HCT116 (cell line): Measurements from ENCODE around the gene LRRFIP1. TPM values are rescaled to one million over a fixed set of nuclear protein-coding genes. Genes with fewer than 3 reads are reported as not detected.

ENCODE experiments used
- ATAC-seq: fragments of 200-7000 bp; cut with Tn5 transposase; 2 replicates; pipeline ENCODE4 v1.9.1; 2020; ENCODE audit warnings: mild to moderate bottlenecking, moderate library complexity
- BruUV-seq: library from RNA; stranded (reverse); fragments of 400-500 nt; replicated peaks from 2 replicates; lab custom pipeline; 2021; lab: Mats Ljungman, UMichigan
- CTCF ChIA-PET: fragments of 300-600 bp; sonication (Branson Sonifier 250); formaldehyde crosslinking; loops from one replicate; lab custom pipeline; 2021; ENCODE audit warnings: antibody characterized with exemption; lab: Charles Lee
- POLR2A ChIA-PET: fragments of 300-600, 350-600 bp; sonication (Branson Sonifier 250); formaldehyde crosslinking; loops from one replicate; lab custom pipeline; 2021; ENCODE audit warnings: antibody characterized with exemption; lab: Charles Lee
- RAD21 ChIA-PET, 2 experiments: fragments of 300-600 bp; sonication (Branson Sonifier 250); formaldehyde crosslinking; loops; one replicate each; lab custom pipeline; 2023; ENCODE audit warnings: low total read pairs in 2 of 2; ENCODE audit not compliant: uncharacterized antibody in 2 of 2, unreplicated experiment in 2 of 2, low non-redundant PET in 1 of 2; lab: Charles Lee
- DNase-seq: peaks from one replicate; pipeline ENCODE4 v3.0.0-alpha.2; 2010; ENCODE audit warnings: low read depth, low spot score
- H2AFZ ChIP-seq: fragments of 200-600 bp; shearing (Covaris generic), sonication (generic); 2 replicates; pipeline ENCODE4 v1.6.1; 2017; ENCODE audit warnings: low read depth, mixed run types, mixed read lengths, antibody characterized with exemption, low read length; ENCODE audit not compliant: poor library complexity, severe bottlenecking
- H3K27ac ChIP-seq: 2 replicates; pipeline ENCODE4 v1.5.1; 2012; ENCODE audit warnings: low read depth, low read length
- H3K27me3 ChIP-seq: fragments of 200-600 bp; sonication (generic); 2 replicates; pipeline ENCODE4 v1.6.1; 2016; ENCODE audit warnings: mixed run types, low read length, mixed read lengths; ENCODE audit not compliant: insufficient read depth
- H3K36me3 ChIP-seq, 2 experiments: fragments of 200-500 bp in 1 of 2; fragments of 200-600 bp in 1 of 2; sonication (Bioruptor generic) in 1 of 2; sonication (generic) in 1 of 2; 2 replicates each; pipeline versions ENCODE4 v1.5.1 to v1.6.1; 2014 to 2016; ENCODE audit warnings: low read length in 2 of 2, inconsistent platforms in 1 of 2, mixed read lengths in 1 of 2, mixed run types in 1 of 2; ENCODE audit not compliant: insufficient read depth in 2 of 2, control insufficient read depth in 1 of 2
- H3K4me1 ChIP-seq, 2 experiments: fragments of 200-600 bp in 1 of 2; sonication (generic) in 1 of 2; 2 replicates each; pipeline versions ENCODE4 v1.5.1 to v1.6.1; 2012 to 2017; ENCODE audit warnings: low read length in 2 of 2, inconsistent platforms in 1 of 2, mild to moderate bottlenecking in 1 of 2, mixed read lengths in 1 of 2, mixed run types in 1 of 2, moderate library complexity in 1 of 2; ENCODE audit not compliant: insufficient read depth in 2 of 2, control insufficient read depth in 1 of 2
- H3K4me2 ChIP-seq: fragments of 200-600 bp; sonication (generic); 2 replicates; pipeline ENCODE4 v1.6.1; 2017; ENCODE audit warnings: mixed run types, low read length, mixed read lengths
- H3K4me3 ChIP-seq, 2 experiments: fragments of 200-600 bp in 1 of 2; sonication (generic) in 1 of 2; replicated peaks in 1 of 2; 2 replicates each; pipeline ENCODE4 v1.5.1; 2011 to 2016; ENCODE audit warnings: low read length in 2 of 2, control low read depth in 1 of 2, low read depth in 1 of 2, mild to moderate bottlenecking in 1 of 2, mixed read lengths in 1 of 2, mixed run types in 1 of 2
- H3K79me2 ChIP-seq: fragments of 200-600 bp; sonication (generic); 2 replicates; pipeline ENCODE4 v1.6.1; 2017; ENCODE audit warnings: mild to moderate bottlenecking, mixed run types, low read length, moderate library complexity, mixed read lengths; ENCODE audit not compliant: insufficient read depth
- H3K9ac ChIP-seq: fragments of 200-600 bp; sonication (generic); 2 replicates; pipeline ENCODE4 v1.6.1; 2016; ENCODE audit warnings: low read length, mixed read lengths
- H3K9me2 ChIP-seq: fragments of 200-600 bp; sonication (generic), shearing (Covaris generic); 2 replicates; pipeline ENCODE4 v1.6.1; 2017; ENCODE audit warnings: mixed run types, mild to moderate bottlenecking, moderate library complexity; ENCODE audit not compliant: insufficient read depth
- H3K9me3 ChIP-seq, 2 experiments: fragments of 200-500 bp in 1 of 2; fragments of 200-600 bp in 1 of 2; sonication (Bioruptor generic) in 1 of 2; sonication (generic) in 1 of 2; 2 replicates each; pipeline ENCODE4 v1.6.1; 2014 to 2017; ENCODE audit warnings: low read length in 2 of 2, mixed read lengths in 2 of 2, inconsistent platforms in 1 of 2, low read depth in 1 of 2, mild to moderate bottlenecking in 1 of 2, mixed run types in 1 of 2, moderate library complexity in 1 of 2; ENCODE audit not compliant: control insufficient read depth in 1 of 2, insufficient read depth in 1 of 2
- H4K20me1 ChIP-seq: fragments of 200-600 bp; sonication (generic), shearing (Covaris generic); 2 replicates; pipeline ENCODE4 v1.6.1; 2017; ENCODE audit warnings: mixed run types, mild to moderate bottlenecking, moderate library complexity; ENCODE audit not compliant: insufficient read depth
- EGR1 ChIP-seq: IDR thresholded peaks from 2 replicates; pipeline ENCODE4 v1.6.1; 2012; ENCODE audit warnings: low read depth
- ELF1 ChIP-seq: IDR thresholded peaks from 2 replicates; pipeline ENCODE4 v1.6.1; 2012; ENCODE audit warnings: low read depth, borderline replicate concordance
- EZH2phosphoT487 ChIP-seq: fragments of 200-600 bp; IDR thresholded peaks from 2 replicates; pipeline ENCODE4 v1.6.1; 2018; ENCODE audit warnings: antibody characterized with exemption, borderline replicate concordance
- MAX ChIP-seq: IDR thresholded peaks from 2 replicates; pipeline ENCODE4 v1.6.1; 2012
- RAD21 ChIP-seq: IDR thresholded peaks from 2 replicates; pipeline ENCODE4 v1.6.1; 2012; ENCODE audit warnings: low read depth, mild to moderate bottlenecking
- SIN3A ChIP-seq: IDR thresholded peaks from 2 replicates; pipeline ENCODE4 v1.6.1; 2012; ENCODE audit warnings: low read depth
- SP1 ChIP-seq: IDR thresholded peaks from 2 replicates; pipeline ENCODE4 v1.6.1; 2012; ENCODE audit warnings: low read depth
- TCF7L2 ChIP-seq: IDR thresholded peaks from 2 replicates; pipeline ENCODE4 v1.7.0; 2011; ENCODE audit warnings: borderline replicate concordance, inconsistent platforms; ENCODE audit not compliant: insufficient read depth, insufficient read length; ENCODE audit errors: extremely low read depth
- YY1 ChIP-seq: IDR thresholded peaks from 2 replicates; pipeline ENCODE4 v1.6.1; 2011; ENCODE audit warnings: low read length, low read depth, moderate library complexity, mild to moderate bottlenecking; ENCODE audit not compliant: insufficient replicate concordance; ENCODE audit errors: extremely low read depth
- intact Hi-C: fragments of 100-400 bp; cut with micrococcal nuclease; formaldehyde crosslinking; loops from 2 replicates; pipeline ENCODE4 v1.10.0; 2022
- total RNA-seq: library from RNA; stranded (reverse); gene quantifications from one replicate; pipeline ENCODE4 v1.2.1, GENCODE V29; 2021; ENCODE audit not compliant: unreplicated experiment
- TF ChIP-seq, protein P1 (sequence below): IDR thresholded peaks from 2 replicates; pipeline ENCODE4 v1.6.1; 2012

Gene LRRFIP1
- total RNA-seq, 1 experiment from 2014 or later = 76.9 TPM

DNA sequence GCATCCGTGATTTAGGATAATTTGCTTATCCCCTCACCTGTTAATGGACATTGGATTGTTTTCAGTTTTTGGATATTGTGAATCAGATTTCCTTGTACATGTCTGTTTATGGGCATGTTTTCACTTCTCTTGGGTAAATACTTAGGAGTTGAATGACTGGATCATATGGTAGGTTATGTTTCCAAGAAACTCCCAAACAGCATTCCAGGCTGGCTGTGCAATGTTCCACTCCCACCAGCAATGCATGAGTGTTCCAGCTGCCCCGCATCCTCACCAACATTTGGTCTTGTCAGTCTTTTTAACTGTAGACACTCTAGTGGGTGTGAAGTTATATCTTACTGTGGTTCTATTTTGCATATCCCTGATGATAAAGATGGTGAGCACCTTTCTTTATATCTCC, 8.9 kb upstream of the LRRFIP1 start:
- Histone ChIP-seq H3K27me3 (no peaks in the 10 kb centered on the region; the same call in 1 of the 2 replicates), H2AFZ (no peak overlapping the region), H3K9me3 (no peaks in the 10 kb centered on the region), H3K4me2 (no peak overlapping the region), H3K27ac (no peak overlapping the region), H3K9me2 (no peaks in the 10 kb centered on the region), H3K4me3 (no peak overlapping the region), H3K4me1 (peaks cover 2 to 15% of the 10 kb centered on the region in 2 experiments; a peak in 2 of 4 replicates), H4K20me1 (no peaks in the 10 kb centered on the region), H3K9ac (no peak overlapping the region), H3K79me2 (no peaks in the 10 kb centered on the region), H3K36me3 (no peaks in the 10 kb centered on the region)
- ATAC-seq (no peak), DNase-seq (no peak)
- intact Hi-C loops = no loop called here
- TF ChIP-seq MAX (no peak), SIN3A (no peak), RAD21 (no peak), SP1 (no peak)
- POLR2A ChIA-PET = no interaction called here
- RAD21 ChIA-PET = no interaction called here
- BruUV-seq = no TSS peak
- CTCF ChIA-PET = no interaction called here

DNA sequence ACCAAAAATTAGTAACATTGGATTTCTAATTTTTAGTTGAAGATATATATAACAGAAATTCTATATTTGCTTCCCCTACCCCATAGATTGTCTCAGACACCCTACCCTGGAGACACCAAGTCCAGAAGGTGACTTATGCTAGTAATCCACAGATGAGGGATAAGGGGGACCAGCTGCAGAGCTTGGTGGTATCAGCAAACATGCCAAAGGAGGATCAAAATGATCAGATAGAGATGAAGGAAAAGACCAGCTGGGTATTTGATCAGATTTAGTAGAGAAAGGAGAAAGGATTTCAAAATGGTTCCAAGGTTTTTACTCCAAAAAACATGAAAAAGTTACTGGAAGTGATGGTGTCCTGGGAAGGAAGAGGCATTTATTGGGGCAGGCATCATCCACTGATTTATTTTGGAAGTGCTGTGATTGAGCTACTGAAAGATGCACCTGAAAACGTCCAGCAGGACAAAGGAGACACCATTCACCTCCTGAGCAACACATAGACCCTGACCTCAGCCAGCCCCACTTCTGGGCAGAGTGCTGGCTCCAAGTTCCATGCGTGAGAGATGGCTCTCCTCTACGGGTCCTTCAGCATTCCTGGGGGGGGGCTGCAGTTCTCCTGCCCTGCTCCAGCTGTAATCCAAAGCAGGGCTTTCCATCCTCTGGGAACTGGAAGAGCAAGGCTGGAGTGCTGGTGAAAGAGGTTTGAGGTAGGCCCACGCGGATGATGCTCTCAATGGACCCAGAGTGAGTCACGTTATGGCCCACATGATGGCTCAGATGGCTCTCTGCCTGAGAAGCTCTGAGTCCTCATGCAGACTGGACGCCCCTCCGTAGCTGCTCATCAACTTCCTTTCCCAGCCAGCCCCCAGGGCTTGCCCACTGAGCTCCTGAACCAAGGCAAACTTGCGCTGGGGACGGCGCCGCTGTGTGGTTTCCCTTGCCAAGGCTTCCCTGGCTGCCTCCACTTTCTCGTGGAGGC, 3.7 kb upstream of the LRRFIP1 start:
- RAD21 ChIA-PET = no interaction called here
- no peaks in the 10 kb centered on the region for H3K9me3 ChIP-seq
- H2AFZ ChIP-seq = no peak overlapping the region
- H4K20me1 ChIP-seq = no peaks in the 10 kb centered on the region
- H3K4me1 ChIP-seq = no peaks in the 10 kb centered on the region
- H3K27me3 ChIP-seq = no peaks in the 10 kb centered on the region
- intact Hi-C loops = no loop called here
- TF ChIP-seq EZH2phosphoT487 (no peak), YY1 (no peak), ELF1 (no peak), EGR1 (no peak), TCF7L2 (no peak), SP1 (no peak)
- TF ChIP-seq, protein P1, sequence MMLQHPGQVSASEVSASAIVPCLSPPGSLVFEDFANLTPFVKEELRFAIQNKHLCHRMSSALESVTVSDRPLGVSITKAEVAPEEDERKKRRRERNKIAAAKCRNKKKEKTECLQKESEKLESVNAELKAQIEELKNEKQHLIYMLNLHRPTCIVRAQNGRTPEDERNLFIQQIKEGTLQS = no peak
- TF ChIP-seq, all 23 proteins: peak for 0
- Histone ChIP-seq H3K9ac (no peak overlapping the region), H3K4me2 (no peak overlapping the region), H3K79me2 (no peaks in the 10 kb centered on the region), H3K36me3 (no peaks in the 10 kb centered on the region), H3K27ac (no peak overlapping the region), H3K9me2 (no peaks in the 10 kb centered on the region), H3K4me3 (no peak overlapping the region)
- ChIA-PET POLR2A (interaction anchor here (1.0 kb wide), 1 partner anchor 475 kb away, joined by 3 read pairs; no protein-coding TSS in a partner anchor), CTCF (no interaction called here)
- no peak for DNase-seq
- BruUV-seq = no TSS peak
- no peak for ATAC-seq
